ENCODE measurements around the gene MADD.

Gene MADD

GRCh38 chr11:47359162-47359561 lies 89.2 kb downstream of the MADD start:
- no peak for DNase-seq (ENCODE audit: low spot score)

DNA sequence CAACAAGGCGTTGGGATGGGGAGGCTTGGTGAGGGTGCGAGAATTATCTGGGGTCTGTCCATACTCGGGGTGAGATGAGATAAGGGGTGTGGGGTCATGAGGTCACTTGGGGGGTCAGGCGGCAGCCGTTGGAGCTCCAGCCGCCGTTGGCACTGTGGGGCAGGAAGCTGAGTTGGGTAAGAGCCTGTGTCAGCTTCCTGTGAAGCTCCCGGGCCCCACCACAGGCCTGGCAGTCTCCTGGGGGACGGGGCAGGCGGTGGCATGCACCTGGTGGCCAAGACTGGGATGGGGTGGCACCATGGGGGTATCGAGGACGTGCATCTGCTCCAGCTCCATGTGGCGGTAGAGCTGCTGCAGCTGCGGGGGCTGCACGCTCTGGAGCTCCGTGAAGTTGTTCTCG lies 89.7 kb downstream of the MADD start:
- DNase-seq (ENCODE audit: low spot score) = no peak

- no peak for DNase-seq (ENCODE audit: low spot score)
Observed at GRCh38 chr11:47360341-47360740, 90.4 kb downstream of the MADD start.

DNA sequence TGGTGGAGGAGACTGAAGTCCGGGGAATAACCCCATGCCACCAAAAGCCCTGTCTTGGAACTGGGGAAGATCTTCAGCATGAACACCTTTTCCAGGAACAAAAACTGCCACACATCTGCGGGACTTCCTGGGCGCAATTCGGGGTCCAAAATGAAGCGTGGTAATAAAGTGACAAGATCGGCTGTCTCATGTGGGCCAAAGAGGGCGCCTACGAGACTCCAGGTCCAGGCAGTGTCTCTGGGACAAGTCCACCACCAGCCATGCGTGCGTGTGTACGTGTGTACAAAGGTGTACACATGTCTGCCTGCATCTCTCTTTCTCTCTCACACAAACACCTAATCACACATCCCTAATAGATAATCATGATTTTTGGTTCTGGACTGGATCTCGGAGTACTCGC lies 91.5 kb downstream of the MADD start:
- no peak for DNase-seq (ENCODE audit: low spot score)

GRCh38 chr11:47366020-47366490 lies 96.1 kb downstream of the MADD start:
- no peak for DNase-seq (ENCODE audit: low spot score)

GRCh38 chr11:47369676-47370075 lies 99.7 kb downstream of the MADD start:
- DNase-seq (ENCODE audit: low spot score) = no peak

DNA sequence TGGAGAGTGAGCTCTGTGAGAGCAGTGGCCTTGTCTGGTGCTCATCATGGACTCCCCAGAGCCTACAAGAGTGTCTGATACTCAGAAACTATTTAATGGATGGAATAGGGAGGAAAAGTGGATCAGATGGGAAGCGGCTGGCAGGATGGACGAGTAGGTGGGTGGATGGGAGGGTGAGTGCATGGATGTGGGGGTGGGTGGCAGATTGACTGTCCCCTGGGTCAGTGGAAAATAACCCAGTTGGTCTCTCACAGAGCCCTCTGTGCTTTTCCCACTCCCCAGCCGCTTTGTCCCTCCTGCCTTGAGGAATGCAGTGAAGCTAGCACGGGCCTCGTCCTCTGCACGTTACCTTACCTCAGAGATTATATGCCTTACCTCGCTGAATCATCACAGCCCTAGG lies 102.5 kb downstream of the MADD start:
- DNase-seq (ENCODE audit: low spot score) = no peak

GRCh38 chr11:47373876-47374719 lies 104.2 kb downstream of the MADD start:
- peak; percentile 93 for DNase-seq (ENCODE audit: low spot score)

DNA sequence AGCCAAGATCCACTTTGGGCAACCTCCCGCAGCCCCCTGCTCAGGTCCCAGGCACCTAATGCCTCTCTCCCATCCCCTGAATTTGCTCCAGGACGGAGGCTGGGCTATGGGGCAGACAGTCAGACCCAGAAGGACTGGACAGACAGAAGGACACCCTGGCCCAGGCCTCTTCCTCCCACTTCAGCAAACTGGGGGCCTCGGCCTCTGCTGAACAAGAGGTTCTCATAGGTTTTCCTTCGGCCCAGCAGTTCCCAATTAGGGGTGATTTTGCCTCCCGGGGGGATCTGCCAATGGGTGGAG lies 104.7 kb downstream of the MADD start:
- no peak for DNase-seq (ENCODE audit: low spot score)

DNA sequence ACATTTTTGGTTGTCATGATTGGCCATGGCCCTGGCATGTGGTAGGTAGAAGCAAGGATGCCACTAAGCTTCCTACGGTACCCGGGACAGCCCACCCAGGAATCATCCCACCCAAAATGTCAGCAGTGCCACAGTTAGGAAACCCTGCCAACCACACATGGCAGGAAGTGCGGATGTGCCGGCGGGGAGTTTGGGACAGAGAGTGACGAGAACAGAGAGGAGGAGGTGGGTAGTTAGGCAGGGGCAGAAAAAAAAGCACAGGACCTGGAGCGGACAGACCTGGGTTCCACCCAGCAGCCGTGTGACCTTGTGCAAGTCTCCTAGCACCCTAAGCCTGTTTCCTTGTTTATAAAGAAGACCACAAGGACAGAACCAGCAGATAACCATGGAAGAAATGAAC lies 105.1 kb downstream of the MADD start:
- no peak for DNase-seq (ENCODE audit: low spot score)

DNA sequence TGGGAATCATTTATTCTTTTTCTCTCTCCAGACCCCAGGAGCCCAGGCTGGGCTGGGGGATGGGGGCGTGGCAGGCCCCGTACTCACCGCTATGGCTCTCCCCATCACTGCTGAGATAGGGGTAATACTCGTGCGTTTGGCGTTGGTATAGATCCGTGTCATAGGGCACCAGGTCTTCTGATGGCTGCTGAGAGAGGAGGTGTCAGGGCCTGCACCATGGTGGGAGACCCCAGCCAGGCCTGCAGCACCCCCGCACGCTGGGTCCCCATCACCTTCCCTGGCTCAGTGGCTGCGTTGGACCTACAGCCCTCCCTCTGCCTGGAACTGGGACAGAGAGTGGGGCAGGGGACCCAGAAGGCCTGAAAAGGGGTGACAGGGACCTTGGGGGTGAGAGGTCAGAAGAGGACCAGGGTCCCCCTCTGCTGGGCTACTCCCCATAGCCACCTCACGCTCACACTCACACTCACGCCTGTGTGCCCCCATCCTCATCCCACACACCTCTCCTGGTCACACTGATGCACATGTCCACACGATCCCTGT lies 105.7 kb downstream of the MADD start:
- DNase-seq (ENCODE audit: low spot score) = no peak

- no peak for DNase-seq (ENCODE audit: low spot score)
Observed at GRCh38 chr11:47376107-47376524, 106.2 kb downstream of the MADD start.

GRCh38 chr11:47376525-47377371 lies 106.8 kb downstream of the MADD start:
- peak; percentile 45 for DNase-seq (ENCODE audit: low spot score)

DNA sequence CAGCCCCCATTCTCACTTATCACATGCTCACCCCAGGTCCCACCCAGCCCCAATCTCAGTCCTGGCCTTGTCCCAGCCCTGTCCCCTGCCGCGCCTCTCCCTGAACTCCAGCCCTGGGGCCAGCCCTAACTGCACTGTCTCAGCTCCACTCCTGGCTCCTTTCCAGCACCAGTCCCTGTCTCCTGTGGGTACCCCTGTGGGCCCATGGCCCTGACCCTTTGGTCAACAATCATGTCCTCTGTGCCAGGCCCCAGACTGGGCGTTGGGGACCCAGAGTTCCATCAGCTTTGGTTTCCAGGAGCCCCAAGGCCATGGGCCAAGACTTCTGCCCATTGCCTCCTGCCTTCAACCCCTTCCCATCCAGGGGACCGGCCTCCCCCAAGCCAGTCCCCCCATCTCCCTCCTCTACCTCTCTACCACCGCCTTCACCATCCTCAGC lies 107.7 kb downstream of the MADD start:
- DNase-seq (ENCODE audit: low spot score) = no peak

GRCh38 chr11:47378010-47378835 lies 108.3 kb downstream of the MADD start, which contains the start of gene SPI1:
SPI1 (minus strand) TSS chr11:47378547; CDS start chr11:47378353, 194 bp downstream.
- no peak for DNase-seq (ENCODE audit: low spot score)

- DNase-seq (ENCODE audit: low spot score) = no peak
Observed at GRCh38 chr11:47378836-47379170, 108.9 kb downstream of the MADD start.

- no peak for DNase-seq (ENCODE audit: low spot score)
Observed at GRCh38 chr11:47379317-47379716, 109.4 kb downstream of the MADD start.

Measured in AG20443 (cell line).